ENCODE results near the gene NUTM2G.
"Not testable (repeated sequence)": the region's sequence is repeated elsewhere in the genome, so short reads cannot be mapped to it uniquely, and the experiment has no call there.

Gene NUTM2G

GRCh38 chr9:96928543-96928942 lies at the start of gene NUTM2G:
Gene NUTM2G (plus strand): TSS chr9:96928843. CDS start chr9:96929025, 182 bp downstream.
- not testable (repeated sequence) for DNase-seq (ENCODE audit: low read depth in 2 of 2)

GRCh38 chr9:96883922-96884321 lies 44.7 kb upstream of the NUTM2G start:
- DNase-seq (ENCODE audit: low read depth in 2 of 2): no peak

DNA sequence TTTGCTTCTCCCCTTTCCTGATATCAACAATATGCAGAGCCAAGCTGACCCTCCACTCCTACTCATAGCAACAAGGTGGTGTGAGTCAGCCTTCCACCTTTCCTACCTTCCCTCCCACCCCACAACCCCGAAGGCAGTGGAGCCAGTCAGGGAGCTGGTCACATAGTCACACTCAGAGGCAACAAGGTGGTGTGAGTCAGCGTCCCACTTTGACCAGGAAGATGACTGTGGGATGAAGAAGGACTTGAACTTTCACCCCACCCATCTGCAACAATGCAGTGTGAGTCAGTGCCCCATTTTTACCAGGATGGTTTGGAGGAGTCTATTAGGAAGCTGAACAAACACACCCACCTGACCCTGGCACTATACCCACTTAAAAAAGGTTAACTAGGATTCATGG lies 44.2 kb upstream of the NUTM2G start:
- DNase-seq (ENCODE audit: low read depth in 2 of 2): no peak

DNA sequence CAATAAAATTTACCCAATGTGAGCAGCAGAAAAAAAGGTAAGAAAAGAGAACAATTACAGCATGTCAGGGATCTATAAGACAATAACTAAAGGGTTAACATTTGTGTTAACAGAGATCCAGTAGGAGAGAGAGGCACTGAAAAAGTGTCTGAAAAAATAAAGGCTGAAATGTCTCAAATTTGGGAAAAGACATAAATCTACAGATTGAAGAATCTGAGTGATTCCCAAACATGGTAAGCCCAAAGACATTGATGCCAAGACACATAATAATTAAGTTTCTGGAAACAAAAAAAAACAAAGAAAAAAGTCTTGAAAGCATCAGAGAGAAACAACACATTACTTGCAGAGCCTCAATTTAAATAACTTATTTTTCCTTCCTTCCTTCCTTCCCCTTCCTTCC lies 43.2 kb upstream of the NUTM2G start:
- no peak for DNase-seq (ENCODE audit: low read depth in 2 of 2)

GRCh38 chr9:96888591-96888990 lies 40.1 kb upstream of the NUTM2G start:
- no peak for DNase-seq (ENCODE audit: low read depth in 2 of 2)

DNA sequence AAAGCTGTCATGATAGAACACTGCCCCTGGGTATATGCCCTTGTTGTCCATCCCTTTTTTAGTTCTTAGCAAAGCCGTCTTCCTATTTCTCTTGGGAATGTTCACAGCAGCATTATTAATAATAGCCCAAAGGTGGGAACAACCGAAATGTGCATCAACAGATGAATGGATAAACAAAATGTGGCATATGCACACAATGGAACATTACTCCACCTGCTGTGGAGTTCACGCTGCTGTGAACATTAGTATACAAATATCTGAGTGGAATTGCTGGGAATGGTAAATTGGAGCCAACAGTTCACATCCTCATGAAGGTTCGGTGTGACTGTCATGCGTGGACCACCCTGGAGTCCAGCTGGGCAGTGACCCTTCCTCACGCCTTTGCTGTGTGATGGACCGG lies 36.5 kb upstream of the NUTM2G start:
- no peak for DNase-seq (ENCODE audit: low read depth in 2 of 2)

DNA sequence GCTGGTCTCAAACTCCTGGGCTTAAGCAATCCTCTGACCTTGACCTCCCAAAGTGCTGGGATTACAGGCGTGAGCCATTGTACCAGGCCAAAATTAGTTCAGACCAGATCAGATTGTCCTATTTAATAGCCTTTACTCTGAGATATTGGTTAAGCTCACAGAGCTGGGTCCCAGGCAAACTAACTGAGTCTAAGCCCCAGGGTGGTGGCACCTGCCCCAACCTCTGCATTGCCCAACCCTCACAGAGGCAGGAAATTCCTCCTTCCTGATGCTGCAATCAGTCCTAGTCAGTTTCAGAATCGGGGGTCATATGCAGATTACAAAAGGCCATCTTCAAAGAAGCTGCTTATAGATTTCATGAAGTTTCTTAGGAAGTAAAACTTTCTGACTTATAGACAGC lies 28.6 kb upstream of the NUTM2G start:
- not testable (repeated sequence) for DNase-seq (ENCODE audit: low read depth in 2 of 2)

DNA sequence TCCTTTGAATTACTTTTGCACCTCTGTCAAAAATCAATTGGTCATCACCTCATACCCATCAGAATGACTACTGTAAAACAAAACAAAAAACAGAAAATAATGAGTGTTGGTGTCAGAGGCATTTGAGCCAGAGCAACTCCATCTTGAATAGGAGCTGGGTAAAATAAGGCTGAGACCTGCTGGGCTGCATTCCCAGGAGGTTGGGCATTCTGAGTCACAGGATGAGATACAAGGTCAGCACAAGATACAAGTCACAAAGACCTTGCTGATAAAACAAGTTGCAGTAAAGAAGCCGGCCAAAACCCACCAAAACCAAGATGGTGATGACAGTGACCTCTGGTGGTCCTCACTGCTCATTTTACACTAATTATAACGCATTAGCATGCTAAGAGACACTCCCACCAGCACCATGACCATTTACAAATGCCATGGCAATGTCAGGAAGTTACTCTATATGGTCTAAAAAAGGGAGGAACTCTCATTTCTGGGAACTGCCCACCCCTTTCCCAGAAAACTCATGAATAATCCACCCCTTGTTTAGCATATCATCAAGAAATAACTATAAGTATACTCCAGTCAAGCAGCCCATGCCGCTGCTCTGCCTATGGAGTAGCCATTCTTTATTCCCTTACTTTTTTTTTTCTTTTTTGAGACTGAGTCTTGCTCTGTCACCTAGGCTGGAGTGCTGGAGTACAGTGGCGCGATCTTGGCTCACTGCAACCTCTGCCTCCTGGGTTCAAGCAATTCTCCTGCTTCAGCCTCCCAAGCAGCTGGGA lies 23.5 kb upstream of the NUTM2G start:
- DNase-seq (ENCODE audit: low read depth in 2 of 2): not testable (repeated sequence)

DNA sequence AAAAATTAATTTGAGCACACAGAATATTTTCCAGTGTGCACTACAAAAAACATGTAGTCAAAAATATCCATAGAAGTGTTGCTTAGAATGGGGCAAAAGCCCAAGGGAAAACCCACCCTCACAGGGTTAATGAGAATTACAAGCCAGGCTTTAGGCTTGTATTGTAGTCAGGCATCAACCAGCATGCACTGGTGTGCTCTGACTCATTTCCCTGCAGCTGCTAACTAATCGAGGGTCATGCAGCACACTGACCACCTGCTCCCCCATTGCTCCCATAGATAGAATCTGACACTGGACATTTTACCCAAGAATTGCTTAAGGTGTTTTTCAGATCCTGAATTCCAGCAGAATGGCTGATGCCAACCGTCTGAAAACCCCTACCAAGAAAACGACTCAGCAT lies 20.2 kb upstream of the NUTM2G start:
- DNase-seq (ENCODE audit: low read depth in 2 of 2): not testable (repeated sequence)

- not testable (repeated sequence) for DNase-seq (ENCODE audit: low read depth in 2 of 2)
These were observed 13.1 kb upstream of the NUTM2G start for GRCh38 chr9:96915539-96915938.

DNA sequence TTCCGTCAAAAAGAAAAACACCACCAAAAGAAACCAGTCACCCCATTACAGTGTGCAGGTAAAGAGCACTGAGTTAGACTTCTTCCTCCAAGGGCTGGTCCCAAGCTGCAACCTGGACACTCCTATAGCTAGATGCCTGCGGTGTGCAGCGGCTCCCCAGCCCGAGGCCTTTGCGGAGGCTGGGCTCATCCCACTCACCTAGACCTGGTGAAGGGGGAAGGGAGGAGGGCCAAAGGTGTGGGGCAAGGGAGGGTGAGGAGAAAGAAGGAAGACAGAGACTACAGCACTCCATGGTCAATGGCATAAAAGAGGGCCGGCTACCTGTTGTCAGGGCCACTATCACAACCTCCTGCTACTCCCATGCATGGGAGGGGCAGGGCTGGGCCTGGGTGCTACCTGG lies 12.1 kb upstream of the NUTM2G start:
- DNase-seq (ENCODE audit: low read depth in 2 of 2): not testable (repeated sequence)

GRCh38 chr9:96918550-96918949 lies 10.1 kb upstream of the NUTM2G start:
- DNase-seq (ENCODE audit: low read depth in 2 of 2): not testable (repeated sequence)

DNA sequence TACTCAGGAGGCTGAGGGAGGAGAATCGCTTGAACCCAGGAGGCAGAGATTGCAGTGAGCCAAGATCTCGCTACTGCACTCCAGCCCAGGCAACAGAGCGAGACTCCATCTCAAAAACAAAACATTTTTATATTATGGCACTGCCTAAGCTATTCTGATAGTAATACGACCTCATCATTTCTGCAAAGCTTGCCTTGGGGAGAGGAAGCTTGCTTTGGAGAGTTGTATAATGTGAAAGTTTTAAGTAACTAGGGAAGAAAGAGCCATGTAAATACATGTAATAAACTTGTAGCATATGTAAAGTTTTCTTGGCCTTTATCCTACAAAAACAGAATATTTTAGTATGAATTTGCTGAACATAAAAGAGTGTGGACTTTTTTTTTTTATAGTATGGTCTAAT lies 7.8 kb upstream of the NUTM2G start:
- DNase-seq (ENCODE audit: low read depth in 2 of 2): not testable (repeated sequence)

DNA sequence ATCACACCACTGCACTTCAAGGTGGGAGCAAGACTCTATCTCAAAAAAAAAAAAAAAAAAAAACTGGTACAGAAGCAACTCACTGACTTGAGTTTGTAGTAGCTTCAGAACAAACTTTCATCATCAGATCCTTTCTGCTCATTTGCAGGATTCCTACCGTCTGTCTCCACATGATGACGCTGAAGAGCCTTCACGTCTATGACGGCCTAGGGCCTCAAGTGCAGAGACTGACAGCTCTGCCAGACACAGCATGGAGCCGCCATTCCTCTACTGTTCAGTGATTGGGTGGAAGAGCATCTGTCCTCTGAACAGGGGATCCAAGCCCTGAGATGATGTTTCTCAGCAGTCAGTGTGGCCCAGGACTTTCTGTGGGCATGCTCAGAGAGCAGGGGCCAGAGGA lies 3.1 kb upstream of the NUTM2G start:
- not testable (repeated sequence) for DNase-seq (ENCODE audit: low read depth in 2 of 2)

DNA sequence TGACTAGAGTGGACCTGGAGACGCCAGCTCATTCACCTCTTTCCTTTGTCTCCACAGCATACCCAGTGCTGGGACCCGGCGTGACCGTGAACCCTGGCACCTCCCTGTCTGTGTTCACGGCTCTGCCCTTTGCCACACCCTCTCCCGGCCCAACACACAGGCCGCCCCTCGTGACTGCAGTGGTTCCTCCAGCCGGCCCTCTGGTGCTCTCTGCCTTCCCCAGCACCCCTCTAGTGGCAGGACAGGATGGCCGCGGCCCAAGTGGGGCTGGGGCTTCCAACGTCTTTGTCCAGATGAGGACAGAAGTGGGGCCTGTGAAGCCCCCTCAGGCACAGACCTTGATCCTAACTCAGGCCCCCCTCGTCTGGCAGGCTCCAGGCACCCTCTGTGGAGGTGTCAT lies 3.0 kb downstream of the NUTM2G start:
- not testable (repeated sequence) for DNase-seq (ENCODE audit: low read depth in 2 of 2)

DNA sequence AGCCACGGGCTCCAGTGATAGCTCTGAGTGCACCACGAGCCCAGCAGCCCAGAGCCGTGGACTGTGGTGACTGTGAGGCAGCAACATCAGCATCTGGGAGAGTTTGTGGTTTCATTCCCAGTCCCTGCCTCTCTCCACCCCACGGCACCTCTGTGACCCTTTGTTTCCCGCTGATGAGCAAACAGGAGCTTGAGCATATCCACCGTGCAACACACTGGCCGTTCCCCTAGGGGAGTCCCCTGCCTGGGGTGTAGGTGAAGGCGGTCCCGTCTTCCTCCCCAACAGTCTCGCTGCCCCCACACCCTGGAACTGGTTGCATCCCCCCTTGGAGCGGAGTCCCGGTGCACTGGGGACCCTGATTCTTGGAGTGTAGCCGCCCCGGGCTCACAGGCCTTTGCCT lies 5.5 kb downstream of the NUTM2G start:
- DNase-seq (ENCODE audit: low read depth in 2 of 2): not testable (repeated sequence)

DNA sequence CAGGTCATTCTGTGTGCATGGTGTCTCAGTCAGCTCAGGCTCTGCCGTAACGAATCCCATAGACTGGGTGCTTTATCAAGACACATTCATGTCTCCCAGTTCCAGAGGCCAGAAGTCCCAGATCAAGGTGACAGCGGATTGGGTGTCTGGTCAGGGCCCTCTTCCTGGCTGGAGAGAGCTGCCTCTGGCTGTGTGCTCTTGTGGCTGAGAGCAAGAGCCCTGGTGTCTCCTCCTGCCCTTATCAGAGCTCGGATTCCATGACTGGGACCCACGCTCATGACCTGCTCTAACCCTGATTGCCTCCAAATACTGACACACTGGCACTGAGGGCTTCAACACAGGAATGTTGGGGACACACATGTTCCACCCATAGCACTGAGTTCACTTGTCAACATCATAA lies 6.1 kb downstream of the NUTM2G start:
- not testable (repeated sequence) for DNase-seq (ENCODE audit: low read depth in 2 of 2)

DNA sequence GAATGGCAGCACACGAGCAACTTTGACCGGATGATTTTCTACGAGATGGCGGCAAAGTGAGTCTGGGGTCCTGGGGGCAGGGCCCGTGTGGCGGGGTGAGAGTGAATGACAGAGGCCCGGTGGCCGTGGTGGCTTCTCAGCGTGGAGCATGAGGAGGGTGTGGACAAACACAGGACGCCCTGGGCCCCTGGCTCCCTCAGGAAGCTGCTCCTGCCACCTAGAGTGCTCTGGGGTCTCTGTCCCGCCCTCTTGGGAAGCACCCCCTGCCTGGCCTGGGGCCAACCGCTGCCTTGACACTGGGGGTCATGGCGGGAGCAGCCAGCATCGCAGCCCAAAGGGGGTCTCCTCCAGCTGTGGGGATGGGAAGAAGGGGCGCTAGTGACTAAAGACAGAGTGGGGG lies 6.8 kb downstream of the NUTM2G start:
- DNase-seq (ENCODE audit: low read depth in 2 of 2): not testable (repeated sequence)

GRCh38 chr9:96937442-96937841 lies 8.8 kb downstream of the NUTM2G start:
- DNase-seq (ENCODE audit: low read depth in 2 of 2): not testable (repeated sequence)

DNA sequence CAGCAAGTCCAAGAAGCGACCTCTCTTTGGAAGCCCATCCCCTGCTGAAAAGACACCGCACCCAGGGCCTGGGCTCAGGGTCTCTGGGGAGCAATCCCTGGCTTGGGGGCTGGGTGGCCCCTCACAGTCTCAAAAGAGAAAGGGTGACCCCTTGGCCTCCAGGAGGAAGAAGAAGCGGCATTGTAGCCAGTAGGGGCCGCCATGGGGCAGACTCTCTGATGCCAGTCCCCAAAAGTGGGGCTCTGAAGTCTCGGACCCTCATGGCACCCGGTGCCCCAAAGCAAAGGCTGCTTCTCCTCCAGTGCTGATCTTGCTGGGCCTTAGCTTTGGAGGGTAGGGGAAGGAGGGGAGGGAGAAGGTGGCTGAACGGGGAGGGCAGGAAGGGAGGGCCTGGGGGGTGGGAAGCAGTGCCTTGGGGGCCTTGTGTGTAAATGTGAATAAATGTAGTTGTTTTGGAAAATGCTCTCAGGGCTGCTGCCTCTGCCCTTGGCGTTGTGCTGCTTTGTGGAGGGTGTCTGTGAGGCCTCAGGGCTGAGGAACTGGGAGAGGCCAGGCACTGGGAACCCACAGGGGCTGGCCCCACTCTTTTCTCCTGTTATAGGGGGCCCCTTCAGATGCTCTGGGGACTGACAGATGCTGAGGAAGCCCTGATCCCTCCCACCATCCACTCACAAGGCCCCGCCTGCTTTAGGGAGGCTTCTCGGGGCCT lies 10.5 kb downstream of the NUTM2G start:
- not testable (repeated sequence) for DNase-seq (ENCODE audit: low read depth in 2 of 2)

DNA sequence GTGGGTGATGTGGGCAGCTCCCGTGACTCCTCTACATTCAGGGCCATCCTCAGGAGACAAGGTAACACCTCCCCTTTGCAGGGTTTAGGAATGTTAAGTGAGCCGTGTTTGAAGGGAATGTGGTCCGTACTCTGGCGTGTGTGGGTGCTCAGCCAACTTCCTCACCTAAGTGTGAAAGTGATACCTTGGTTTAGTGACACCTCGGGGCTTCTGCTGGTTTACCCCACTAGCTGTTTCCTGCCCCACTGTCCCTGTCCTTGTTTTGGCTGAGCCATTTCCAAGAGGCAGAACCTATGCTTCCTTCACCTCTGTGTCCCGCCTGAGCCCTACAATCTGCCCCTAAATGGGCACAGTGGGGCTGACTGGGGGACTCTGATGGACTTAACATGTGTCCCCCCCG lies 12.3 kb downstream of the NUTM2G start:
- not testable (repeated sequence) for DNase-seq (ENCODE audit: low read depth in 2 of 2)

DNA sequence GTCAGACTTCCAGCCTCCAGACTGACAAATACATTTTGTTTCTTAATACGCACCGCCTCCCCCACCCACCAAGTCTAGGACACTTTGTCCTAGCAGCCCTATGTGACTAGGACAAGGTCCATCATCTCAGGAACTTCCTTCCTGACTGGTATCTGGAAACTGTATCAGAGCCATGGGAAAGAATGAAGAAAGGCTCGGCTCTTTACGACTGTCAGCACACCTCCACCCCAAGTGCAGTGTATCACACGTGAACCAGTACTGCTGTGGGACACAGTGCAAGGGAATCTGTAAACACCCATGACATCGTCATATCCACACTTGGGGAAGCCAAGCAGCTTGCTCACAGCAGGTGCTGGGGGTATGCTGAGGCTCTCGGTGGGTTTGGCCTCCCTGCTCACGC lies 13.0 kb downstream of the NUTM2G start:
- DNase-seq (ENCODE audit: low read depth in 2 of 2): not testable (repeated sequence)

GRCh38 chr9:96942181-96942580 lies 13.5 kb downstream of the NUTM2G start:
- DNase-seq (ENCODE audit: low read depth in 2 of 2): not testable (repeated sequence)
